H1 (cell line): ENCODE data around the gene PEX14. TPM values are rescaled to one million over a fixed set of nuclear protein-coding genes. Genes with fewer than 3 reads are reported as not detected.

Experiments used
- CTCF ChIA-PET: fragments of 300-600 bp; sonication (Branson Sonifier 250); formaldehyde crosslinking; loops from one replicate; lab custom pipeline; 2021; ENCODE audit not compliant: partially characterized antibody; lab: Charles Lee
- POLR2A ChIA-PET: fragments of 300-600 bp; sonication (Branson Sonifier 250); formaldehyde crosslinking; loops from one replicate; lab custom pipeline; 2021; ENCODE audit warnings: inconsistent platforms; ENCODE audit not compliant: partially characterized antibody; lab: Charles Lee
- DNase-seq, 2 experiments: peaks; one replicate each; pipeline versions ENCODE4 v3.0.0 to v3.0.0-alpha.2; 2010 to 2022; ENCODE audit warnings: low spot score in 2 of 2, low read depth in 1 of 2, mixed read lengths in 1 of 2
- FAIRE-seq: peaks from 2 replicates; lab custom pipeline; 2011; peaks lifted over from hg19 to GRCh38; lab: Jason Lieb, UNC
- H2AFZ ChIP-seq: 2 replicates; pipeline ENCODE4 v1.8.1; 2012; ENCODE audit warnings: low read length, inconsistent platforms
- H2AK5ac ChIP-seq: 2 replicates; pipeline ENCODE4 v1.6.1; 2013; ENCODE audit warnings: low read depth, low read length
- H2BK120ac ChIP-seq: replicated peaks from 2 replicates; pipeline ENCODE3; 2013; ENCODE audit warnings: low read depth, low read length, inconsistent platforms
- H2BK12ac ChIP-seq: 2 replicates; pipeline ENCODE4 v1.6.1; 2013; ENCODE audit warnings: low read depth, low read length
- H2BK15ac ChIP-seq: 2 replicates; pipeline ENCODE4 v1.6.1; 2013; ENCODE audit warnings: low read length
- H2BK20ac ChIP-seq: 2 replicates; pipeline ENCODE4 v1.6.1; 2013; ENCODE audit warnings: low read length
- H2BK5ac ChIP-seq: 2 replicates; pipeline ENCODE4 v1.6.1; 2013; ENCODE audit warnings: low read depth, low read length
- H3K14ac ChIP-seq: 2 replicates; pipeline ENCODE4 v1.6.1; 2013; ENCODE audit warnings: inconsistent platforms; ENCODE audit not compliant: insufficient read length
- H3K18ac ChIP-seq: 2 replicates; pipeline ENCODE4 v1.6.1; 2013; ENCODE audit warnings: low read length; ENCODE audit errors: extremely low read depth
- H3K23ac ChIP-seq: 2 replicates; pipeline ENCODE4 v1.6.1; 2013; ENCODE audit warnings: inconsistent platforms; ENCODE audit not compliant: insufficient read length
- H3K23me2 ChIP-seq: 2 replicates; pipeline ENCODE4 v1.6.1; 2013; ENCODE audit warnings: low read depth, low read length
- H3K27ac ChIP-seq: 2 replicates; pipeline ENCODE4 v1.6.1; 2011; ENCODE audit warnings: low read depth, low read length, inconsistent platforms
- H3K27me3 ChIP-seq, 4 experiments: replicated peaks in 1 of 4; 1 replicate in 1 of 4; 2 replicates in 3 of 4; pipeline versions ENCODE4 v1.6.1 to v1.8.1; 2011 to 2013; ENCODE audit warnings: low read length in 3 of 4, mild to moderate bottlenecking in 3 of 4, inconsistent platforms in 2 of 4, mixed read lengths in 2 of 4, moderate library complexity in 1 of 4; ENCODE audit not compliant: control insufficient read depth in 3 of 4, insufficient read depth in 3 of 4; ENCODE audit errors: extremely low read depth in 1 of 4
- H3K36me3 ChIP-seq, 4 experiments: 2 replicates each; pipeline versions ENCODE4 v1.6.1 to v1.8.1; 2011 to 2013; ENCODE audit warnings: mild to moderate bottlenecking in 4 of 4, low read length in 3 of 4, moderate library complexity in 2 of 4, control low read depth in 1 of 4, inconsistent platforms in 1 of 4; ENCODE audit not compliant: insufficient read depth in 4 of 4, control insufficient read depth in 2 of 4
- H3K4ac ChIP-seq: replicated peaks from 2 replicates; pipeline ENCODE3; 2013; ENCODE audit warnings: low read length, low read depth, mixed read lengths, inconsistent platforms; ENCODE audit not compliant: insufficient read length
- H3K4me1 ChIP-seq, 4 experiments: replicated peaks in 1 of 4; 1 replicate in 1 of 4; 2 replicates in 3 of 4; pipeline versions ENCODE4 v1.6.1 to v1.8.1; 2011 to 2013; ENCODE audit warnings: low read length in 3 of 4, inconsistent platforms in 2 of 4, mixed read lengths in 1 of 4; ENCODE audit not compliant: insufficient read depth in 4 of 4, control insufficient read depth in 3 of 4
- H3K4me2 ChIP-seq, 2 experiments: 2 replicates each; pipeline versions ENCODE4 v1.6.1 to v1.8.1; 2011 to 2013; ENCODE audit warnings: low read depth in 2 of 2, low read length in 2 of 2, control low read depth in 1 of 2, inconsistent platforms in 1 of 2, mild to moderate bottlenecking in 1 of 2; ENCODE audit not compliant: insufficient read depth in 1 of 2
- H3K4me3 ChIP-seq, 4 experiments: fragments of 200-600, 300-600 bp in 1 of 4; sonication (generic), shearing (Covaris generic), sonication (Bioruptor Twin) in 1 of 4; 2 replicates each; pipeline versions ENCODE4 v1.5.1 to v1.8.1; 2011 to 2016; ENCODE audit warnings: low read length in 4 of 4, low read depth in 3 of 4, control low read depth in 2 of 4, inconsistent platforms in 2 of 4, mild to moderate bottlenecking in 2 of 4, mixed read lengths in 1 of 4, moderate library complexity in 1 of 4; ENCODE audit not compliant: insufficient read depth in 2 of 4; ENCODE audit errors: extremely low read depth in 1 of 4
- H3K56ac ChIP-seq: replicated peaks from 2 replicates; pipeline ENCODE3; 2013; ENCODE audit warnings: low read depth, mild to moderate bottlenecking, mixed read lengths, low read length, inconsistent platforms; ENCODE audit not compliant: insufficient read length
- H3K79me1 ChIP-seq: 2 replicates; pipeline ENCODE4 v1.6.1; 2013; ENCODE audit warnings: low read depth, low read length, control low read depth
- H3K79me2 ChIP-seq, 2 experiments: 2 replicates each; pipeline versions ENCODE4 v1.6.1 to v1.8.1; 2012 to 2013; ENCODE audit warnings: low read length in 2 of 2, mild to moderate bottlenecking in 2 of 2, inconsistent platforms in 1 of 2; ENCODE audit not compliant: insufficient read depth in 2 of 2, control insufficient read depth in 1 of 2
- H3K9ac ChIP-seq, 4 experiments: replicated peaks in 1 of 4; 1 replicate in 1 of 4; 2 replicates in 3 of 4; pipeline versions ENCODE4 v1.6.1 to v1.8.1; 2011 to 2013; ENCODE audit warnings: low read depth in 3 of 4, low read length in 3 of 4, control low read depth in 2 of 4, mild to moderate bottlenecking in 2 of 4, moderate library complexity in 2 of 4, inconsistent platforms in 1 of 4; ENCODE audit errors: extremely low read depth in 1 of 4
- H3K9me3 ChIP-seq, 2 experiments: 2 replicates each; pipeline versions ENCODE4 v1.6.1 to v1.8.1; 2012 to 2013; ENCODE audit warnings: mild to moderate bottlenecking in 2 of 2, moderate library complexity in 2 of 2, control low read depth in 1 of 2, inconsistent platforms in 1 of 2, low read depth in 1 of 2, low read length in 1 of 2, mixed read lengths in 1 of 2; ENCODE audit not compliant: insufficient read depth in 2 of 2
- H4K20me1 ChIP-seq, 2 experiments: replicated peaks in 1 of 2; 2 replicates each; pipeline versions ENCODE3 to v1.8.1; 2011 to 2013; ENCODE audit warnings: inconsistent platforms in 2 of 2, low read length in 2 of 2, mild to moderate bottlenecking in 1 of 2; ENCODE audit not compliant: insufficient read depth in 2 of 2, control insufficient read depth in 1 of 2
- H4K5ac ChIP-seq: 2 replicates; pipeline ENCODE4 v1.6.1; 2013; ENCODE audit warnings: low read length, low read depth, mixed read lengths, inconsistent platforms; ENCODE audit not compliant: insufficient read length
- H4K8ac ChIP-seq: 2 replicates; pipeline ENCODE4 v1.8.0; 2013; ENCODE audit warnings: mild to moderate bottlenecking, moderate library complexity, low read length, inconsistent platforms; ENCODE audit not compliant: insufficient read depth; ENCODE audit errors: extremely low read depth
- H4K91ac ChIP-seq: replicated peaks from 2 replicates; pipeline ENCODE3; 2013; ENCODE audit warnings: low read length, mixed read lengths, inconsistent platforms; ENCODE audit not compliant: insufficient read length
- CTBP2 ChIP-seq: IDR thresholded peaks from 2 replicates; pipeline ENCODE4 v1.7.0; 2011; ENCODE audit warnings: borderline replicate concordance, mild to moderate bottlenecking, moderate library complexity, mixed read lengths, low read length; ENCODE audit not compliant: insufficient read depth, insufficient read length
- EGR1 ChIP-seq: IDR thresholded peaks from 2 replicates; pipeline ENCODE4 v1.6.1; 2011; ENCODE audit warnings: low read depth, low read length, borderline replicate concordance
- HDAC2 ChIP-seq, 2 experiments: fragments of 300-600 bp in 1 of 2; sonication (generic) in 1 of 2; IDR thresholded peaks; 2 replicates each; pipeline ENCODE4 v1.6.1; 2011 to 2012; ENCODE audit warnings: low read depth in 2 of 2, low read length in 2 of 2, mild to moderate bottlenecking in 2 of 2, moderate library complexity in 2 of 2, borderline replicate concordance in 1 of 2, inconsistent platforms in 1 of 2
- JUN ChIP-seq: IDR thresholded peaks from 2 replicates; pipeline ENCODE4 v1.6.1; 2011; ENCODE audit warnings: low read depth, mild to moderate bottlenecking, improper control_type of control experiment, low read length
- KDM1A ChIP-seq: fragments of 200-600, 300-600 bp; sonication (generic); IDR thresholded peaks from 2 replicates; pipeline ENCODE4 v1.7.1; 2016; ENCODE audit warnings: mild to moderate bottlenecking, low read length, borderline replicate concordance
- RAD21 ChIP-seq, 2 experiments: IDR thresholded peaks in 1 of 2; conservative IDR thresholded peaks in 1 of 2; 2 replicates each; pipeline ENCODE4 v1.6.1; 2011; ENCODE audit warnings: low read depth in 2 of 2, low read length in 2 of 2, improper control_type of control experiment in 1 of 2, inconsistent platforms in 1 of 2, mild to moderate bottlenecking in 1 of 2, moderate library complexity in 1 of 2
- RBBP5 ChIP-seq: IDR thresholded peaks from 2 replicates; pipeline ENCODE4 v1.7.1; 2012; ENCODE audit warnings: low read depth, mild to moderate bottlenecking, inconsistent platforms, low read length, moderate library complexity, borderline replicate concordance
- SP4 ChIP-seq: IDR thresholded peaks from 2 replicates; pipeline ENCODE4 v1.6.1; 2012; ENCODE audit warnings: low read length, inconsistent platforms
- TCF12 ChIP-seq: IDR thresholded peaks from 2 replicates; pipeline ENCODE4 v1.6.1; 2011; ENCODE audit warnings: low read depth, mild to moderate bottlenecking, low read length
- WGBS, 2 experiments: shearing (Covaris generic) in 1 of 2; methylation state at CpG; one replicate each; pipeline versions ENCODE4 v1.1.6 to v1.1.7; 2013 to 2015; ENCODE audit warnings: low lambda C conversion rate in 2 of 2, mixed read lengths in 2 of 2, inconsistent platforms in 1 of 2, low coverage in 1 of 2, missing lambda C conversion rate in 1 of 2; ENCODE audit not compliant: insufficient replicate concordance in 2 of 2, insufficient coverage in 1 of 2, insufficient read length in 1 of 2; ENCODE audit errors: extremely low coverage in 1 of 2, missing lambda C conversion rate in 1 of 2; 5-methylcytosine and 5-hydroxymethylcytosine counted together
- polyA plus RNA-seq, 7 experiments: library from polyadenylated mRNA; depleted of rRNA in 3 of 7; stranded (reverse) in 5 of 7; unstranded in 2 of 7; fragments of >200 nt in 5 of 7; fragments of 200-250 nt in 2 of 7; gene quantifications; 1 replicate in 5 of 7; 2 replicates in 1 of 7; 4 replicates in 1 of 7; pipeline versions ENCODE4 v1.2.1 to v1.2.3, GENCODE V29; 2011 to 2013; ENCODE audit warnings: missing spikeins in 2 of 7, mixed read lengths in 2 of 7
- total RNA-seq: library from RNA; stranded (reverse); fragmentation: NEBNext Ultra II Directional; extraction: Animal tissue kit (Norgen Biotek cat#: 25700); gene quantifications from 2 replicates; pipeline ENCODE4 v1.2.1, GENCODE V29; 2021
- TF ChIP-seq, protein P1 (sequence below): IDR thresholded peaks from 2 replicates; pipeline ENCODE4 v1.6.1; 2012; ENCODE audit warnings: inconsistent platforms

PEX14 gene
- total and polyA plus RNA-seq, 2 of the 8 experiments (the other 6 are each of a cell fraction or from before 2014, with no cell fraction given) = 13.0 to 19.8 TPM

- Histone ChIP-seq H2AK5ac (no peak overlapping the region), H4K91ac (no peak overlapping the region), H3K4ac (no peak overlapping the region), H2BK20ac (no peak overlapping the region), H3K23me2 (peaks cover 6% of the 10 kb centered on the region; the same call in 1 of the 2 replicates), H3K27me3 (no peaks in the 10 kb centered on the region), H3K4me2 (no peak overlapping the region), H4K20me1 (peaks cover 2 to 10% of the 10 kb centered on the region in 2 experiments), H2BK120ac (no peak overlapping the region), H3K4me1 (no peaks in the 10 kb centered on the region; a peak in 2 of 7 replicates), H3K4me3 (no peak overlapping the region), H3K36me3 (peaks cover 24 to 62% (median 51%) of the 10 kb centered on the region in 4 experiments), H3K56ac (no peak overlapping the region), H3K18ac (no peak overlapping the region), H3K9ac (no peak overlapping the region), H3K27ac (no peak overlapping the region), H3K79me1 (no peaks in the 10 kb centered on the region; the same call in 1 of the 2 replicates), H3K14ac (no peak overlapping the region), H2BK5ac (no peak overlapping the region), H3K23ac (no peak overlapping the region), H3K9me3 (no peaks in the 10 kb centered on the region), H4K5ac (no peak overlapping the region), H2AFZ (no peak overlapping the region), H2BK12ac (no peak overlapping the region), H4K8ac (no peak overlapping the region), H2BK15ac (no peak overlapping the region), H3K79me2 (peaks cover 0 to 14% of the 10 kb centered on the region in 2 experiments; a peak in 2 of 4 replicates)
- POLR2A ChIA-PET = interaction anchor here (2.8 kb wide), 1 partner anchor 9 kb away, joined by 13 read pairs; no protein-coding TSS in a partner anchor
- CTCF ChIA-PET = interaction anchor here (0.7 to 2.5 kb wide), 4 partner anchors 11 to 257 kb away, joined by 3 to 10 read pairs (median 3); partner anchors contain the start of gene KIF1B
- FAIRE-seq = no peak
- no peak for DNase-seq
- WGBS, 2 experiments = 91% methylated on average over 2 of the region's 2 CpGs; no CpG with 5 or more reads in 1 of the 2 experiments
- no peak for TF ChIP-seq RBBP5
- TF ChIP-seq JUN = no peak
- no peak for TF ChIP-seq KDM1A
- no peak for TF ChIP-seq TCF12
- TF ChIP-seq RAD21 (IDR thresholded peaks at IDR 0.05 in 1 of 2, conservative IDR thresholded peaks at IDR 0.05 in 1 of 2; ENCODE audit: low read depth in 2 of 2, low read length in 2 of 2) = no peak
- TF ChIP-seq, protein P1, sequence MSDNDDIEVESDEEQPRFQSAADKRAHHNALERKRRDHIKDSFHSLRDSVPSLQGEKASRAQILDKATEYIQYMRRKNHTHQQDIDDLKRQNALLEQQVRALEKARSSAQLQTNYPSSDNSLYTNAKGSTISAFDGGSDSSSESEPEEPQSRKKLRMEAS = no peak
- no peak for TF ChIP-seq EGR1
- TF ChIP-seq HDAC2 (IDR thresholded peaks at IDR 0.05; ENCODE audit: borderline replicate concordance in 1 of 2, low read depth in 2 of 2, low read length in 2 of 2) = no peak
- TF ChIP-seq SP4 = no peak
- no peak for TF ChIP-seq CTBP2
Observed at GRCh38 chr1:10467078-10467477, 7.7 kb upstream of the PEX14 start.
